Measurements from ENCODE around the gene EPS15. TPM values are rescaled to one million over a fixed set of nuclear protein-coding genes. Genes with fewer than 3 reads are reported as not detected.

Gene EPS15
- total and polyA plus RNA-seq, 2 experiments from 2014 or later, result 31.0 to 76.5 TPM

DNA sequence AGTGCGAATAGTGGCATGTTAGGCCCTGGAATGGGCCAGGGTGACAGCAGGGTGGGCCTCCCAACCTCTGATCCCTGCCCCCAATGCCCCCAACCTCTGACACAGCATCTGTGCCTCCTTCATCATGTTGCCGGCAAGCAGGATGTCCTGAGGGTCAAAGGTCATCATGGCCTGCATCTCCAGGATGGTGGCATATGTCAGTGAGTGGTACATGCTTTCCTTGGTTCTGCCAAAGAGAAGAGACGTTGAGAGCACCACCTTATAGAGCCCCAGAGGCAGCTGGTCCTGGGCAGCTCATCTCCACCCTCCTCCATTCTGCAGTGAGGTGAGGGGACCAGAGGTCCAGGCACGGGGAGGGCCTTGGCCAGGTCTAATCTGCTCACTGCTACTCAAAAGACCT lies 206.3 kb downstream of the EPS15 start:
- H3K4me3 Mint-ChIP-seq, result no peak overlapping the region
- H3K9me2 ChIP-seq (ENCODE audit: insufficient read depth), result no peaks in the 10 kb centered on the region
- H3K9me3 Mint-ChIP-seq, result no peaks in the 10 kb centered on the region; the same call in 2 of the 3 replicates
- no peaks in the 10 kb centered on the region for H3F3A ChIP-seq (replicated peaks; ENCODE audit: low read depth)
- H3K79me2 ChIP-seq (replicated peaks; ENCODE audit: insufficient read depth), result no peaks in the 10 kb centered on the region
- peaks cover 15% of the 10 kb centered on the region for H3K27me3 Mint-ChIP-seq (ENCODE audit: insufficient read depth, low read depth, poor library complexity)
- ATAC-seq (no peak), DNase-seq (ENCODE audit: low spot score) (no peak)
- no peak overlapping the region for H2AFZ ChIP-seq
- H3K27ac Mint-ChIP-seq, result no peak overlapping the region
- TF ChIP-seq POLR2AphosphoS5 (IDR thresholded peaks at IDR 0.05; ENCODE audit: low read depth) (no peak), STAT1 (IDR thresholded peaks at IDR 0.05; ENCODE audit: unreplicated experiment) (no peak)
- TF ChIP-seq, protein P1, sequence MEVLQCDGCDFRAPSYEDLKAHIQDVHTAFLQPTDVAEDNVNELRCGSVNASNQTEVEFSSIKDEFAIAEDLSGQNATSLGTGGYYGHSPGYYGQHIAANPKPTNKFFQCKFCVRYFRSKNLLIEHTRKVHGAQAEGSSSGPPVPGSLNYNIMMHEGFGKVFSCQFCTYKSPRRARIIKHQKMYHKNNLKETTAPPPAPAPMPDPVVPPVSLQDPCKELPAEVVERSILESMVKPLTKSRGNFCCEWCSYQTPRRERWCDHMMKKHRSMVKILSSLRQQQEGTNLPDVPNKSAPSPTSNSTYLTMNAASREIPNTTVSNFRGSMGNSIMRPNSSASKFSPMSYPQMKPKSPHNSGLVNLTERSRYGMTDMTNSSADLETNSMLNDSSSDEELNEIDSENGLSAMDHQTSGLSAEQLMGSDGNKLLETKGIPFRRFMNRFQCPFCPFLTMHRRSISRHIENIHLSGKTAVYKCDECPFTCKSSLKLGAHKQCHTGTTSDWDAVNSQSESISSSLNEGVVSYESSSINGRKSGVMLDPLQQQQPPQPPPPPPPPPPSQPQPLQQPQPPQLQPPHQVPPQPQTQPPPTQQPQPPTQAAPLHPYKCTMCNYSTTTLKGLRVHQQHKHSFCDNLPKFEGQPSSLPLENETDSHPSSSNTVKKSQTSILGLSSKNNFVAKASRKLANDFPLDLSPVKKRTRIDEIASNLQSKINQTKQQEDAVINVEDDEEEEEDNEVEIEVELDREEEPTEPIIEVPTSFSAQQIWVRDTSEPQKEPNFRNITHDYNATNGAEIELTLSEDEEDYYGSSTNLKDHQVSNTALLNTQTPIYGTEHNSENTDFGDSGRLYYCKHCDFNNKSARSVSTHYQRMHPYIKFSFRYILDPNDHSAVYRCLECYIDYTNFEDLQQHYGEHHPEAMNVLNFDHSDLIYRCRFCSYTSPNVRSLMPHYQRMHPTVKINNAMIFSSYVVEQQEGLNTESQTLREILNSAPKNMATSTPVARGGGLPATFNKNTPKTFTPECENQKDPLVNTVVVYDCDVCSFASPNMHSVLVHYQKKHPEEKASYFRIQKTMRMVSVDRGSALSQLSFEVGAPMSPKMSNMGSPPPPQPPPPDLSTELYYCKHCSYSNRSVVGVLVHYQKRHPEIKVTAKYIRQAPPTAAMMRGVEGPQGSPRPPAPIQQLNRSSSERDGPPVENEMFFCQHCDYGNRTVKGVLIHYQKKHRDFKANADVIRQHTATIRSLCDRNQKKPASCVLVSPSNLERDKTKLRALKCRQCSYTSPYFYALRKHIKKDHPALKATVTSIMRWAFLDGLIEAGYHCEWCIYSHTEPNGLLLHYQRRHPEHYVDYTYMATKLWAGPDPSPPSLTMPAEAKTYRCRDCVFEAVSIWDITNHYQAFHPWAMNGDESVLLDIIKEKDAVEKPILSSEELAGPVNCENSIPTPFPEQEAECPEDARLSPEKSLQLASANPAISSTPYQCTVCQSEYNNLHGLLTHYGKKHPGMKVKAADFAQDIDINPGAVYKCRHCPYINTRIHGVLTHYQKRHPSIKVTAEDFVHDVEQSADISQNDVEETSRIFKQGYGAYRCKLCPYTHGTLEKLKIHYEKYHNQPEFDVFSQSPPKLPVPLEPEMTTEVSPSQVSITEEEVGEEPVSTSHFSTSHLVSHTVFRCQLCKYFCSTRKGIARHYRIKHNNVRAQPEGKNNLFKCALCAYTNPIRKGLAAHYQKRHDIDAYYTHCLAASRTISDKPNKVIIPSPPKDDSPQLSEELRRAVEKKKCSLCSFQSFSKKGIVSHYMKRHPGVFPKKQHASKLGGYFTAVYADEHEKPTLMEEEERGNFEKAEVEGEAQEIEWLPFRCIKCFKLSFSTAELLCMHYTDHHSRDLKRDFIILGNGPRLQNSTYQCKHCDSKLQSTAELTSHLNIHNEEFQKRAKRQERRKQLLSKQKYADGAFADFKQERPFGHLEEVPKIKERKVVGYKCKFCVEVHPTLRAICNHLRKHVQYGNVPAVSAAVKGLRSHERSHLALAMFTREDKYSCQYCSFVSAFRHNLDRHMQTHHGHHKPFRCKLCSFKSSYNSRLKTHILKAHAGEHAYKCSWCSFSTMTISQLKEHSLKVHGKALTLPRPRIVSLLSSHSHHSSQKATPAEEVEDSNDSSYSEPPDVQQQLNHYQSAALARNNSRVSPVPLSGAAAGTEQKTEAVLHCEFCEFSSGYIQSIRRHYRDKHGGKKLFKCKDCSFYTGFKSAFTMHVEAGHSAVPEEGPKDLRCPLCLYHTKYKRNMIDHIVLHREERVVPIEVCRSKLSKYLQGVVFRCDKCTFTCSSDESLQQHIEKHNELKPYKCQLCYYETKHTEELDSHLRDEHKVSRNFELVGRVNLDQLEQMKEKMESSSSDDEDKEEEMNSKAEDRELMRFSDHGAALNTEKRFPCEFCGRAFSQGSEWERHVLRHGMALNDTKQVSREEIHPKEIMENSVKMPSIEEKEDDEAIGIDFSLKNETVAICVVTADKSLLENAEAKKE (CRISPR knock-in tag; IDR thresholded peaks at IDR 0.05), result no peak
- H3K36me3 ChIP-seq (ENCODE audit: insufficient read depth), result no peaks in the 10 kb centered on the region
- H3K27ac ChIP-seq (ENCODE audit: low read depth), result no peak overlapping the region
- H3K4me1 ChIP-seq (ENCODE audit: insufficient read depth), result no peaks in the 10 kb centered on the region
- no peak overlapping the region for H3K4me2 ChIP-seq
- no peaks in the 10 kb centered on the region for H3K36me3 Mint-ChIP-seq (ENCODE audit: low read depth)
- H4K20me1 ChIP-seq (replicated peaks; ENCODE audit: insufficient read depth), result no peaks in the 10 kb centered on the region
- peaks cover 22% of the 10 kb centered on the region for H3K4me1 Mint-ChIP-seq
- H3K4me3 ChIP-seq, result no peak overlapping the region
- no peaks in the 10 kb centered on the region for H3K27me3 ChIP-seq (ENCODE audit: insufficient read depth)

DNA sequence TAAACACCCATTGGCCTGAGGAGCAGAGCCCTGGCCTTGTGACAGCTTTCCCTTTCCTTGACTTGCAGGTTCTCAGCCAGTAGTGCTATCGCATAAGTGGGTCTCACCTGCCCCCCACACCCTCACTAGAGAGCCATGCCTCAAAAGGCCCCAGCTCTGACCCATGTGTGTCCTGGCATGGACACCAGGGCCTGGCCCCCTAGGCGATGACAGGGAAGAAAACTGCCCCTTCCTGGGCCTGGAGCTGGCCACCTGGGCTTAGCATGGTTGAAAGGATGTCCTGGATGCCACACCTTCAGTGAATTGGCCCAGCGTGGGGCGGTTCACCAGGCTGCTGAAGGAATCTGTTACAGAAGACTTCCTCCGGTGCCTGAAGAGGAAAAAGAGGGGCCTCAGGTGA lies 207.2 kb downstream of the EPS15 start:
- Histone ChIP-seq H3F3A (replicated peaks; ENCODE audit: low read depth) (no peaks in the 10 kb centered on the region), H3K27me3 (ENCODE audit: insufficient read depth) (no peaks in the 10 kb centered on the region), H2AFZ (no peak overlapping the region), H3K27ac (ENCODE audit: low read depth) (no peak overlapping the region), H3K36me3 (ENCODE audit: insufficient read depth) (no peaks in the 10 kb centered on the region), H3K4me2 (no peak overlapping the region), H4K20me1 (replicated peaks; ENCODE audit: insufficient read depth) (no peaks in the 10 kb centered on the region), H3K79me2 (replicated peaks; ENCODE audit: insufficient read depth) (no peaks in the 10 kb centered on the region), H3K9me2 (ENCODE audit: insufficient read depth) (no peaks in the 10 kb centered on the region), H3K4me1 (ENCODE audit: insufficient read depth) (no peaks in the 10 kb centered on the region), H3K4me3 (no peak overlapping the region)
- Mint-ChIP-seq H3K9me3 (no peaks in the 10 kb centered on the region; the same call in 2 of the 3 replicates), H3K4me3 (no peak overlapping the region), H3K27me3 (ENCODE audit: insufficient read depth, low read depth, poor library complexity) (peaks cover 13% of the 10 kb centered on the region), H3K4me1 (peaks cover 16% of the 10 kb centered on the region), H3K36me3 (ENCODE audit: low read depth) (no peaks in the 10 kb centered on the region), H3K27ac (no peak overlapping the region)
- DNase-seq (ENCODE audit: low spot score) (no peak), ATAC-seq (no peak)
- TF ChIP-seq JUNB (IDR thresholded peaks at IDR 0.05; ENCODE audit: unreplicated experiment) (no peak), ZNF331 (CRISPR knock-in tag; IDR thresholded peaks at IDR 0.05; ENCODE audit: low read depth) (no peak), EZH2 (IDR thresholded peaks at IDR 0.05; ENCODE audit: low read depth, unreplicated experiment) (no peak), POLR2AphosphoS5 (IDR thresholded peaks at IDR 0.05; ENCODE audit: low read depth) (no peak), ZNF114 (CRISPR knock-in tag; IDR thresholded peaks at IDR 0.05) (no peak)
- TF ChIP-seq, protein P1 (CRISPR knock-in tag; IDR thresholded peaks at IDR 0.05), result no peak
